ENCODE measurements around the gene MYO1D. TPM values are rescaled to one million over a fixed set of nuclear protein-coding genes. Genes with fewer than 3 reads are reported as not detected.
"Not testable (repeated sequence)": the region's sequence is repeated elsewhere in the genome, so short reads cannot be mapped to it uniquely, and the experiment has no call there.

Gene MYO1D
- total and polyA plus RNA-seq, 8 donors, result 11.6 to 727 (median 73.4) TPM

DNA sequence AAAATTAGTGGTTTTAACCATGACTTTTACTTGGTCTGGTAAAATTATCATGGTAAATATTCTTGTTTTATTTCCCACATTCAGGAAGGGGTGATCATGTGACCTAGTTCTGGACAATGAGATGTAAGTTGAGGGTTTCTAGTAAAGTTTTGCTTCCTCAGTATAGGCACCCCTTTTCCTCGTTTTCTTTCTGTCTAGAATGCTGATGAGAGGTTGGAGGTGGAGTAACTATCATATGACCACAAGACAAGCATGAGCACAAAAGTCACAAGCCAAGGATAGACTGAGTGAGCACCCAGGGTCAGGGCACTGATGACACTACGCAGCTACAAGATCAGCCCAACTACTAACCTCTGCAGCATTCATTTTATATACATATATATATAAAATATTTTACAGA is 53.9 kb downstream of the MYO1D start:
- H3K4me1 ChIP-seq, result peaks cover 0 to 33% (median 15%) of the 10 kb centered on the region in 4 donors
- H3K4me3 ChIP-seq, result peak overlapping the region; percentile 33 to 44 (median 43)
- H3K27ac ChIP-seq, result peak overlapping the region in 1 of 5 donors; percentile 56
- H3K36me3 ChIP-seq, result no peaks in the 10 kb centered on the region
- intact Hi-C loops (cut with DNase I; ENCODE audit: low total_unique reads), result no loop called here
- H3K9me3 ChIP-seq, result no peaks in the 10 kb centered on the region
- TF ChIP-seq EP300 (IDR thresholded peaks at IDR 0.05) (no peak), CTCF (IDR thresholded peaks at IDR 0.05) (no peak), POLR2AphosphoS5 (IDR thresholded peaks at IDR 0.05) (no peak), POLR2A (IDR thresholded peaks at IDR 0.05) (no peak)
- 52 to 67% (median 57%) methylated on average over 2 of the region's 2 CpGs for WGBS, 5 donors
- H3K27me3 ChIP-seq, result no peaks in the 10 kb centered on the region
- no peak for DNase-seq

- 0 to 23% (median 11%) methylated on average over 28 to 79 of the region's 82 CpGs for WGBS, 5 donors
- peak overlapping the region in 1 of 5 donors; percentile 56 for H3K27ac ChIP-seq
- intact Hi-C loops (cut with DNase I; ENCODE audit: low total_unique reads), result not testable (repeated sequence)
Observed at GRCh38 chr17:32821987-32822934, 54.7 kb downstream of the MYO1D start.

GRCh38 chr17:32820440-32820839 is 56.5 kb downstream of the MYO1D start:
- 95 to 99% (median 98%) methylated on average over 2 of the region's 2 CpGs for WGBS, 5 donors
- Histone ChIP-seq H3K27ac (no peak overlapping the region), H3K4me3 (no peak overlapping the region), H3K9me3 (no peaks in the 10 kb centered on the region), H3K27me3 (no peaks in the 10 kb centered on the region), H3K36me3 (no peaks in the 10 kb centered on the region), H3K4me1 (peaks cover 0 to 33% (median 13%) of the 10 kb centered on the region in 4 donors)
- no peak for DNase-seq
- intact Hi-C loops (cut with DNase I; ENCODE audit: low total_unique reads), result no loop called here
- TF ChIP-seq POLR2AphosphoS5 (IDR thresholded peaks at IDR 0.05) (no peak), EP300 (IDR thresholded peaks at IDR 0.05) (no peak), CTCF (IDR thresholded peaks at IDR 0.05) (no peak), POLR2A (IDR thresholded peaks at IDR 0.05) (no peak)

More at GRCh38 chr17:32821987-32822934, 54.7 kb downstream of the MYO1D start:
- Histone ChIP-seq H3K4me1 (peaks cover 0 to 33% (median 13%) of the 10 kb centered on the region in 4 donors), H3K4me3 (peak overlapping the region; percentile 33 to 44 (median 43))
- peak in 1 of 2 donors; percentile 50 for DNase-seq
- not testable (repeated sequence) for H3K27me3 ChIP-seq, H3K36me3 ChIP-seq, H3K9me3 ChIP-seq

GRCh38 chr17:32819787-32820186 is 57.1 kb downstream of the MYO1D start:
- H3K27me3 ChIP-seq, result no peaks in the 10 kb centered on the region
- H3K4me3 ChIP-seq, result no peak overlapping the region
- no peak for DNase-seq
- intact Hi-C loops (cut with DNase I; ENCODE audit: low total_unique reads), result no loop called here
- H3K36me3 ChIP-seq, result no peaks in the 10 kb centered on the region
- no peak overlapping the region for H3K27ac ChIP-seq
- no peaks in the 10 kb centered on the region for H3K9me3 ChIP-seq
- TF ChIP-seq POLR2A (IDR thresholded peaks at IDR 0.05) (no peak), CTCF (IDR thresholded peaks at IDR 0.05) (no peak), POLR2AphosphoS5 (IDR thresholded peaks at IDR 0.05) (no peak), EP300 (IDR thresholded peaks at IDR 0.05) (no peak)
- 83 to 96% (median 93%) methylated on average over 2 of the region's 2 CpGs for WGBS, 5 donors
- peaks cover 0 to 28% (median 11%) of the 10 kb centered on the region in 4 donors for H3K4me1 ChIP-seq
